ENCODE measurements around the gene NNMT.
"Not testable (repeated sequence)": the region's sequence is repeated elsewhere in the genome, so short reads cannot be mapped to it uniquely, and the experiment has no call there.

NNMT gene

GRCh38 chr11:114340311-114341131, 44.3 kb downstream of the NNMT start:
- no peak for DNase-seq (ENCODE audit: extremely low spot score, insufficient read length, low read depth)
- FAIRE-seq = peak; percentile 80

DNA sequence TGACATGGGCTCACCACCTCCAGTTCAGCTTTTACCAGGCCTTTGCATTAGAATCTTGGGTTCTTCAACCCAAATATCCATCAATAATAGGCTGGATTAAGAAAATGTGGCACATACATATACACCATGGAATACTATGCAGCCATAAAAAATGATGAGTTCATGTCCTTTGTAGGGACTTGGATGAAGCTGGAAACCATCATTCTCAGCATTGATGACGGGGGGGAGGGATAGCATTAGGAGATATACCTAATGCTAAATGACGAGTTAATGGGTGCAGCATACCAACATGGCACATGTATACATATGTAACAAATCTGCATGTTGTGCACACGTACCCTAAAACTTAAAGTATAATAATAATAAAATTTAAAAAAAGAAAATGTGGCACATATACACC, 45.5 kb downstream of the NNMT start:
- not testable (repeated sequence) for DNase-seq (ENCODE audit: extremely low spot score, insufficient read length, low read depth); FAIRE-seq

GRCh38 chr11:114342476-114342875, 46.3 kb downstream of the NNMT start:
- DNase-seq (ENCODE audit: extremely low spot score, insufficient read length, low read depth) = no peak
- FAIRE-seq = no peak

DNA sequence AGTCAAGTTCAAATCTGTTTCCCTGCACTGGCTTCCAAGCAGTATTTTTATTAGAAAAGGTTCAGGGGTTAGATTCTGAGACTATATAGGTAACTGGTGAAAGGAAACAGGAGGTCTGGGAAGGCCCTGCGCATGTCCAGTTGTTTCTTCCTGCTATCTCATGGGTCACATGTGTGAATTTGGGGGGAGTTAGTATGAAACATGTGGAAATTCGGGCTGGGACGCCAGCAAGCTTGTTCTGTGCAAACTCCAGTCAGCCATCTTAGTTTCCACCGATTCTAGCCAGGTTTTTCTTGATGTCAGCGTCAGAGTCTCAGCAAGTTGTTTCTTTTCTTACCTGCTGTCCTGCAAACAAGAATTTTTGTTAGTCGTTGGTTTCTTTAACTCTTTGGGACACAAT, 46.8 kb downstream of the NNMT start:
- DNase-seq (ENCODE audit: extremely low spot score, insufficient read length, low read depth) (no peak), FAIRE-seq (no peak)

GRCh38 chr11:114343493-114343892, 47.3 kb downstream of the NNMT start:
- FAIRE-seq = no peak

DNA sequence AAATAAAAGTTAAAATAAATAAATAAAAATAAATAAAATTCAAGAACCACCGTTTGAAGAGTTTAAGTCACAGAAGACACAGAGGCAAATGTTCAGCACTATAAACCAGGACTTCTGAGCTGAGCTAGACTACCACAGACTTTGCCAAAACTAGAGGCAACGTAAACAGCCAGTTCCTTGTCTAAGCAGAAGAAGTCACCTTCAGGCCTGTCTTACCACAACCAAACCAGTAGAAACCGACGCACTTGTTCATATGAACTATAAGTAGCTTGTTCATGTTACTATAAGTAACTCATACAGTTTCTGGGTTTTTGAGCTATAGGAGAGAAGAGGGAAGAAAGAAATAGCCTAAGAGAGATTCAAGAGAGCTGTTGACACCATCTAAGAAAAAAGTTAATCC, 48.3 kb downstream of the NNMT start:
- FAIRE-seq (no peak), DNase-seq (ENCODE audit: extremely low spot score, insufficient read length, low read depth) (no peak)

More at GRCh38 chr11:114343493-114343892, 47.3 kb downstream of the NNMT start:
- no peak for DNase-seq (ENCODE audit: extremely low spot score, insufficient read length, low read depth)

- no peak for DNase-seq (ENCODE audit: extremely low spot score, insufficient read length, low read depth)
- no peak for FAIRE-seq
Observed at GRCh38 chr11:114345575-114346222, 49.5 kb downstream of the NNMT start.

DNA sequence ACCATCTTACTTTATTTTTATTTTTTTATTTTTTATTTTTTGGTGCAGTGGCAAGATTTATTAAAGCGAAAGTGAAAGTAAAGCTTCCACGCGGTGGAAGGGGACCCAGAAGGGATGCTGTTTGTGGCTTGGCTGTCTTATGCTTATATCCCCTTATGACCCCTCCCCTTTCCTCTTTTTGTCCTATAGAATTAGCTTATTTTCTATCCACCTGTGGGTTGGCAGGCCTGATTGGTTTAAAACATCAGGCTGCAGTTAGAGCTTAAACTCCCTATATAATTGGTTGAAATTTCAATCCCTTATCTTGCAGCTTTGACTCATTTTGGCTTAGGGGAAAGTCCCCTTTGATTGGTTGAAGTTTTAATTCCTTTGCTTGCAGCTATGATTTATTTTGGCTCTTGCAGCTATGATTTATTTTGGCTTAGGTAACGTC, 50.5 kb downstream of the NNMT start:
- FAIRE-seq (no peak), DNase-seq (ENCODE audit: extremely low spot score, insufficient read length, low read depth) (no peak)

- no peak for DNase-seq (ENCODE audit: extremely low spot score, insufficient read length, low read depth)
- FAIRE-seq = peak; percentile 66
Observed at GRCh38 chr11:114348200-114349191, 52.3 kb downstream of the NNMT start.

DNA sequence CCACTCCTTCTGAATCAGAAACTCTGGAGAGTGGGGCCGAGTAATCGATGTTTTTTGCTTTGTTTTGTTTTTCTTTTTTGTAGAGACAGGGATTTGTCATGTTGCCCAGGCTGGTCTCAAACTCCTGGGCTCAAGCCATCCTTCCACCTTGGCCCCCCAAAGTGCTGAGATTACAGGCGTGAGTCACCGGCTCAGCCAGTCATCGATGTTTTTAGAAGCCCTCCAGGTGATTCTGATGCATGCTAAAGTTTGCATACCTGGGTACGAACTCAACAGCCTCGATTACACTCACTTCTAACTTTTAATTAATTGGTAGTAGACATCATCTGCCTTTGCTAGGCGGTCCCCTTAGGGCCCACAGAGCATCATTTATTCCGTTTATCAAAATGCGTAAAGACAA, 53.8 kb downstream of the NNMT start:
- FAIRE-seq = no peak
- DNase-seq (ENCODE audit: extremely low spot score, insufficient read length, low read depth) = no peak

- no peak for FAIRE-seq
- DNase-seq (ENCODE audit: extremely low spot score, insufficient read length, low read depth) = no peak
Observed at GRCh38 chr11:114353443-114353842, 57.2 kb downstream of the NNMT start.

DNA sequence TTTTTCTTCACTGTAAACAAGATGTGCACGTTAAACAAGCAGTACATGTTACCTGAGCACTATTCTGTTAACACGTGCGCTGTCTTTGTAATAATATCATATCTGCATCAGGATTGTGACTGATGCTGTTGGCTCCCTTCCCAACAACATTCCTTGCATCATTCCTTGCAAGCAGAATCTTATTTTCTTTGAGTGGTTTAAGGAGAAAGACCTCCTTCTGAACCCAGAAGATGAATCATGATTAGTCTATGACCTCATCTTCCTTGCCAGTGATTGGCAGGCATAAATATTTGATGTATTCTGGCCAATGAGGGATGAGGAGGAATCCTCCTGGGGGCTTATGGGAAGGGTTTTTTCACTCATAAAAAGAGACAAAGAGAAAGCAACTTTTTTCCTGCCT, 57.9 kb downstream of the NNMT start:
- no peak for FAIRE-seq
- DNase-seq (ENCODE audit: extremely low spot score, insufficient read length, low read depth) = no peak

- FAIRE-seq (no peak), DNase-seq (ENCODE audit: extremely low spot score, insufficient read length, low read depth) (no peak)
Observed at GRCh38 chr11:114358716-114359115, 62.5 kb downstream of the NNMT start.

GRCh38 chr11:114359342-114359741, 63.1 kb downstream of the NNMT start:
- DNase-seq (ENCODE audit: extremely low spot score, insufficient read length, low read depth) (no peak), FAIRE-seq (no peak)

GRCh38 chr11:114362326-114362725, 66.1 kb downstream of the NNMT start:
- no peak for FAIRE-seq
- no peak for DNase-seq (ENCODE audit: extremely low spot score, insufficient read length, low read depth)

DNA sequence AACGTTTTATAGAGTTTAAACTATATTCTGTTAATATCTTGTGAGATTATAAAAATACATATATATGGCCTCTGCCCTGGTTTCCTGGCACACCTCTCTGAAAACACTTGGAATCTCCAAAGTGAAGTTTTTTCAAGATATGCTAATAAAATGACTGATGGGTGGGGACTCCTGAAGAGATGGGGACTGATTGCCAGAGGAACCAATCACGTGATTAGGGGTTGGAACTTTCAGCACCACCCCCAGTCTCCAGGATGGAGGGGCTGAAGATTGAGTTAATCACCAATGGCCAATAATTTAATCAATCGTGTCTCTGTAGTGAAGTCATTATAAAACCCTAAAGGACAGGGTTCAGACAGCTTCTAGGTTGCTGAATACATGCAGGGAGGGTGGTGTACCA, 66.8 kb downstream of the NNMT start:
- FAIRE-seq (no peak), DNase-seq (ENCODE audit: extremely low spot score, insufficient read length, low read depth) (no peak)

All from GM18507 (cell line).